GM20431 (cell line): ENCODE results near the gene SPPL2B.
"Not testable (repeated sequence)": the region's sequence is repeated elsewhere in the genome, so short reads cannot be mapped to it uniquely, and the experiment has no call there.

Experiments used
- in situ Hi-C: fragments of 300-500 bp; cut with MseI, MboI; formaldehyde crosslinking; loops from one replicate; pipeline ENCODE4 v1.15.0; 2020; ENCODE audit warnings: low sequenced_read_pairs; ENCODE audit not compliant: unreplicated experiment

Gene SPPL2B

GRCh38 chr19:2328401-2329148, at the start of gene SPPL2B, which contains the start of gene LSM7:
Gene SPPL2B, plus strand, starts transcription at chr19:2328684. Its CDS starts 26 bp downstream, at chr19:2328710.
Gene LSM7, minus strand, starts transcription at chr19:2328586. Its CDS starts 20 bp downstream, at chr19:2328566.
- in situ Hi-C loops, result no loop called here

GRCh38 chr19:2280633-2281264, 47.7 kb upstream of the SPPL2B start:
- in situ Hi-C loops, result no loop called here

- in situ Hi-C loops, result not testable (repeated sequence)
Observed at GRCh38 chr19:2281265-2282061, 47.0 kb upstream of the SPPL2B start.

GRCh38 chr19:2282062-2282861, 46.2 kb upstream of the SPPL2B start, which contains the start of gene PEAK3:
Gene PEAK3, minus strand, starts transcription at chr19:2282175. Its CDS starts 1,244 bp downstream, at chr19:2280931.
- in situ Hi-C loops, result no loop called here

- in situ Hi-C loops, result no loop called here
Observed at GRCh38 chr19:2282862-2283237, 45.6 kb upstream of the SPPL2B start.

- in situ Hi-C loops, result no loop called here
Observed at GRCh38 chr19:2283835-2284507, 44.5 kb upstream of the SPPL2B start.

GRCh38 chr19:2286402-2287140, 41.9 kb upstream of the SPPL2B start:
- in situ Hi-C loops, result no loop called here

GRCh38 chr19:2287585-2288337, 40.7 kb upstream of the SPPL2B start:
- in situ Hi-C loops, result no loop called here

- in situ Hi-C loops, result no loop called here
Observed at GRCh38 chr19:2288338-2288817, 40.1 kb upstream of the SPPL2B start.

GRCh38 chr19:2288818-2289713, 39.4 kb upstream of the SPPL2B start:
- in situ Hi-C loops, result no loop called here

- in situ Hi-C loops, result no loop called here
Observed at GRCh38 chr19:2289714-2290435, 38.6 kb upstream of the SPPL2B start.

- in situ Hi-C loops, result no loop called here
Observed at GRCh38 chr19:2290441-2291184, 37.9 kb upstream of the SPPL2B start.

- in situ Hi-C loops, result no loop called here
Observed at GRCh38 chr19:2291185-2291751, 37.2 kb upstream of the SPPL2B start.

- in situ Hi-C loops, result no loop called here
Observed at GRCh38 chr19:2294687-2295335, 33.7 kb upstream of the SPPL2B start.

- in situ Hi-C loops, result no loop called here
Observed at GRCh38 chr19:2296141-2296540, 32.3 kb upstream of the SPPL2B start.
